Activated CD8-positive, alpha-beta T cell treated with anti-CD3 and anti-CD28 coated beads for 36 hours (primary cell): Measurements from ENCODE around the gene ARSB. TPM values are rescaled to one million over a fixed set of nuclear protein-coding genes. Genes with fewer than 3 reads are reported as not detected.
"Not testable (repeated sequence)": the region's sequence is repeated elsewhere in the genome, so short reads cannot be mapped to it uniquely, and the experiment has no call there.

Experiments
- ATAC-seq: fragments of 200-7000 bp; cut with Tn5 transposase; one replicate; pipeline ENCODE4 v1.10.0; 2021; ENCODE audit warnings: mild to moderate bottlenecking, moderate library complexity
- CTCF ChIA-PET: fragments of 350-600 bp; sonication (Branson Sonifier 250); formaldehyde crosslinking; loops from one replicate; lab custom pipeline; 2021; ENCODE audit warnings: antibody characterized with exemption; lab: Charles Lee
- POLR2A ChIA-PET: fragments of 350-600 bp; sonication (Branson Sonifier 250); formaldehyde crosslinking; loops from one replicate; lab custom pipeline; 2021; ENCODE audit warnings: antibody characterized with exemption; lab: Charles Lee
- DNase-seq: peaks from one replicate; pipeline ENCODE4 v3.0.0-alpha.2; 2020
- H3K27ac Mint-ChIP-seq: one replicate; pipeline ENCODE4 v1.8.0; 2021; ENCODE audit warnings: mild to moderate bottlenecking, mixed read lengths
- H3K27me3 Mint-ChIP-seq: one replicate; pipeline ENCODE4 v1.8.0; 2021; ENCODE audit warnings: mixed read lengths
- H3K36me3 Mint-ChIP-seq: one replicate; pipeline ENCODE4 v1.8.0; 2021; ENCODE audit warnings: low read depth, mixed read lengths
- H3K4me1 Mint-ChIP-seq: one replicate; pipeline ENCODE4 v1.8.0; 2021; ENCODE audit warnings: low read depth, mixed read lengths
- H3K4me3 Mint-ChIP-seq: one replicate; pipeline ENCODE4 v1.8.0; 2021; ENCODE audit warnings: mild to moderate bottlenecking, moderate library complexity, mixed read lengths
- H3K9me3 Mint-ChIP-seq: one replicate; pipeline ENCODE4 v1.8.0; 2021; ENCODE audit warnings: mixed read lengths
- CTCF ChIP-seq: fragments of 200-600 bp; IDR thresholded peaks from one replicate; pipeline ENCODE4 v1.8.0; 2022; ENCODE audit warnings: antibody characterized with exemption, mild to moderate bottlenecking
- intact Hi-C: fragments of 100-400 bp; cut with micrococcal nuclease; formaldehyde crosslinking; loops from one replicate; pipeline ENCODE4 v1.10.0; 2022
- total RNA-seq, 2 experiments: library from RNA; stranded (reverse); gene quantifications; one replicate each; pipeline ENCODE4 v1.2.3, GENCODE V29; 2021

ARSB gene
- total RNA-seq, 2 experiments from 2014 or later: 8.8 to 9.1 TPM

DNA sequence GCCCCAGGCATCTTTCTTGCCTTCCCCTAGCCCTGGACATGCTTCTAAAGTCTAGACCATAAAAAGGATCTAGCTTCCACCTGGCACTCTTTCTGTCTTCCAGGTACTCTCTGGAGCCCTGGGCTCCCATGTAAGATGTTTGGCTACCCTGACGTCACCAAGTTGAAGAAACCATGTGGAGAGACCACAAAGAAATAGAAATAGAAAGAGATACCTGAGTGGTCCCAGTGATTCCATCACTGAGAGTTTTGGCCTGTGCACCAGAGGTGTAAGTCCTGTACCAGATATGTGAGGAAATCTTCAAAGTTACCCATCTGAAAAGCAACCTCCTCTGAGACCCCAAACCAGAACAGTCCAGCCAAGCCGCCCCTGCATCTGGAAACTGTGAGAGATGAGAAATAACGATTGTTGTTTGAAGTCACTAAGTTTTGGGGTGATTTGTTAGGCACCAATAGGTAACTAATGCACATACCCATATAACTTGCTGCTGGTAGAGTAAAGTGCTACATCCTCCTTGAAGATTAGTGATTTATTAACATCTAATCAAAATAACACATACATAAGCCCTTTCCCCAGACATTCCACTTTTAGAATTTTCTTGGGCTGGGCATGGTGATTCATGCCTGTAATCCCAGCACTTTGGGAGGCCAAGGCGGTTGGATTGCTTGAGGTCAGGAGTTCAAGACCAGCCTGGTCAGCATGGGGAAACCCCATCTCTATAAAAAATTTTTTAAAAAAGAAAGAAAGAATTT is 250.8 kb downstream of the ARSB start:
- no peaks in the 10 kb centered on the region for H3K4me1 Mint-ChIP-seq
- peaks cover 3% of the 10 kb centered on the region for H3K27me3 Mint-ChIP-seq
- POLR2A ChIA-PET: no interaction called here
- no peaks in the 10 kb centered on the region for H3K36me3 Mint-ChIP-seq
- ATAC-seq (no peak), DNase-seq (no peak)
- no peaks in the 10 kb centered on the region for H3K9me3 Mint-ChIP-seq
- H3K27ac Mint-ChIP-seq: no peak overlapping the region
- no peak for TF ChIP-seq CTCF
- no peak overlapping the region for H3K4me3 Mint-ChIP-seq
- intact Hi-C loops: no loop called here
- CTCF ChIA-PET: no interaction called here

DNA sequence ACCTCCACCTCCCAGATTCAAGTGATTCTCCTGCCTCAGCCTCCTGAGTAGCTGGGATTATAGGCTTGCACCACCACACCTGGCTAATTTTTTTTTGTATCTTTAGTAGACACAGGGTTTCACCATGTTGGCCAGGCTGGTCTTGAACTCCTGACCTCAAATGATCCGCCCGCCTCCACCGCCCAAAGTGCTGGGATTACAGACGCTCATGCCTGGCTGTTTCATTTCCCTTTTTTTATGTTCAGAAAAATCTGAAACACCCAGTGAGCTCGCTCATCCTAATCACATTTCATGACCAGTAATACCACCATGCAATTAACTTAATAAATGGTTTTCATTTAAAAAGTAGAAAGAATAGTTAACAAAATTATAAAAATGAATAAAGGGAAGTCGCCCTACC is 252.4 kb downstream of the ARSB start:
- ATAC-seq, intact Hi-C loops, DNase-seq, CTCF ChIA-PET, H3K9me3 Mint-ChIP-seq, H3K36me3 Mint-ChIP-seq, H3K4me1 Mint-ChIP-seq, H3K27ac Mint-ChIP-seq, POLR2A ChIA-PET, H3K4me3 Mint-ChIP-seq, H3K27me3 Mint-ChIP-seq: not testable (repeated sequence)

DNA sequence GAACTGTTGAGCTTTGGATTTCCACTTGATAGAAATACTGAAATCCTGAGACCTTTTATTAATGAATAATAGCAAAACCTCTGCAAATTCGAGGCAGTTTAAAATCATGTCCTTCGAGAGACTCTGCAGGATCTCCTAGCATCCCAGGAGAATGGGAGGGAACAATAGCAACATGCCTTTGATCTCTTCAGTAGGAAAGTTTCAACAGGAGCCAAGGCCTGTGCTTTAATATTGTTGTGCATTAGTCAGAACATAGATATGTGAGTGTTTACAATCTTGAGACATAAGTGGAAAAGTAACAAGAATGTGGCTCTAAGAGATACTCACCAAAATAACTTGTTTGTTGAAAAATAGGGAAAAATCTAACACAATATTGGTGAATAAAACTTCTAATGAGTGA is 253.2 kb downstream of the ARSB start:
- H3K36me3 Mint-ChIP-seq: no peaks in the 10 kb centered on the region

GRCh38 chr5:78730300-78731094 is 254.6 kb downstream of the ARSB start:
- ChIA-PET POLR2A (no interaction called here), CTCF (no interaction called here)
- H3K9me3 Mint-ChIP-seq: no peaks in the 10 kb centered on the region
- no peaks in the 10 kb centered on the region for H3K36me3 Mint-ChIP-seq
- DNase-seq (no peak), ATAC-seq (no peak)
- H3K27me3 Mint-ChIP-seq: peaks cover 3% of the 10 kb centered on the region
- TF ChIP-seq CTCF: no peak
- no peak overlapping the region for H3K27ac Mint-ChIP-seq
- intact Hi-C loops: no loop called here
- no peak overlapping the region for H3K4me3 Mint-ChIP-seq
- no peaks in the 10 kb centered on the region for H3K4me1 Mint-ChIP-seq

More for the DNA sequence above, 253.2 kb downstream of the ARSB start:
- DNase-seq (no peak), ATAC-seq (no peak)
- H3K4me1 Mint-ChIP-seq: no peaks in the 10 kb centered on the region
- intact Hi-C loops: no loop called here
- ChIA-PET CTCF (no interaction called here), POLR2A (interaction anchor here (0.8 kb wide), 1 partner anchor 11 kb away, joined by 3 read pairs; no protein-coding TSS in a partner anchor)
- H3K9me3 Mint-ChIP-seq: no peaks in the 10 kb centered on the region
- H3K27me3 Mint-ChIP-seq: peaks cover 3% of the 10 kb centered on the region
- H3K4me3 Mint-ChIP-seq: no peak overlapping the region
- no peak for TF ChIP-seq CTCF
- H3K27ac Mint-ChIP-seq: no peak overlapping the region

GRCh38 chr5:78727786-78728761 is 257.0 kb downstream of the ARSB start:
- CTCF ChIA-PET: no interaction called here

More at GRCh38 chr5:78727786-78728761, 257.0 kb downstream of the ARSB start:
- H3K4me3 Mint-ChIP-seq: no peak overlapping the region
- intact Hi-C loops: no loop called here
- DNase-seq: no peak
- POLR2A ChIA-PET: no interaction called here
- no peaks in the 10 kb centered on the region for H3K36me3 Mint-ChIP-seq
- H3K9me3 Mint-ChIP-seq: no peaks in the 10 kb centered on the region
- no peaks in the 10 kb centered on the region for H3K4me1 Mint-ChIP-seq
- H3K27ac Mint-ChIP-seq: no peak overlapping the region
- H3K27me3 Mint-ChIP-seq: peaks cover 3% of the 10 kb centered on the region
- ATAC-seq: no peak
- TF ChIP-seq CTCF: no peak
